Astrocyte (in vitro differentiated cells and primary cell): Measurements from ENCODE around the gene ARVCF. TPM values are rescaled to one million over a fixed set of nuclear protein-coding genes. Genes with fewer than 3 reads are reported as not detected.
A peak's percentile ranks its signal among the peaks of the same experiment; 100 is the strongest.

Experiments used
- DNase-seq: peaks from one replicate; pipeline ENCODE4 v3.0.0-alpha.2; 2010; ENCODE audit warnings: low read depth
- FAIRE-seq: peaks from 2 replicates; lab custom pipeline; 2011; peaks lifted over from hg19 to GRCh38; lab: Jason Lieb, UNC
- H2AFZ ChIP-seq: 2 replicates; pipeline ENCODE4 v1.6.0; 2012; ENCODE audit warnings: low read depth, low read length, inconsistent platforms
- H3K27ac ChIP-seq: 2 replicates; pipeline ENCODE4 v1.5.1; 2011; ENCODE audit warnings: low read depth, low read length, inconsistent platforms
- H3K27me3 ChIP-seq: 2 replicates; pipeline ENCODE4 v1.6.0; 2011; ENCODE audit warnings: low read length, inconsistent platforms; ENCODE audit not compliant: insufficient read depth
- H3K36me3 ChIP-seq: 2 replicates; pipeline ENCODE4 v1.5.1; 2011; ENCODE audit warnings: low read length, inconsistent platforms; ENCODE audit not compliant: insufficient read depth
- H3K4me1 ChIP-seq: 2 replicates; pipeline ENCODE4 v1.5.1; 2011; ENCODE audit warnings: low read length, inconsistent platforms; ENCODE audit not compliant: insufficient read depth
- H3K4me2 ChIP-seq: 2 replicates; pipeline ENCODE4 v1.6.0; 2012; ENCODE audit warnings: low read length, inconsistent platforms
- H3K4me3 ChIP-seq: 2 replicates; pipeline ENCODE4 v1.5.1; 2011; ENCODE audit warnings: low read depth, mild to moderate bottlenecking, low read length, inconsistent platforms; ENCODE audit not compliant: insufficient read depth
- H3K79me2 ChIP-seq: 2 replicates; pipeline ENCODE4 v1.6.0; 2012; ENCODE audit warnings: mild to moderate bottlenecking, low read length, inconsistent platforms; ENCODE audit not compliant: insufficient read depth
- H3K9ac ChIP-seq: 2 replicates; pipeline ENCODE4 v1.6.0; 2012; ENCODE audit warnings: mild to moderate bottlenecking, low read length, inconsistent platforms
- H3K9me3 ChIP-seq: 2 replicates; pipeline ENCODE4 v1.5.1; 2012; ENCODE audit warnings: low read depth, mild to moderate bottlenecking, low read length, inconsistent platforms; ENCODE audit not compliant: insufficient read depth
- H4K20me1 ChIP-seq: 2 replicates; pipeline ENCODE4 v1.6.0; 2012; ENCODE audit warnings: low read length, inconsistent platforms; ENCODE audit not compliant: insufficient read depth
- H3K27ac Mint-ChIP-seq: one replicate; pipeline ENCODE4 v1.8.0; 2021; ENCODE audit warnings: mild to moderate bottlenecking, mixed read lengths; ENCODE audit not compliant: unreplicated experiment
- H3K27me3 Mint-ChIP-seq: one replicate; pipeline ENCODE4 v1.8.0; 2021; ENCODE audit warnings: low read depth, mixed read lengths; ENCODE audit not compliant: unreplicated experiment
- H3K36me3 Mint-ChIP-seq: one replicate; pipeline ENCODE4 v1.8.0; 2021; ENCODE audit warnings: low read depth, mixed read lengths; ENCODE audit not compliant: unreplicated experiment
- H3K4me1 Mint-ChIP-seq: one replicate; pipeline ENCODE4 v1.8.0; 2021; ENCODE audit warnings: low read depth, mixed read lengths; ENCODE audit not compliant: unreplicated experiment
- H3K4me3 Mint-ChIP-seq: one replicate; pipeline ENCODE4 v1.8.0; 2021; ENCODE audit warnings: mild to moderate bottlenecking, moderate library complexity, mixed read lengths; ENCODE audit not compliant: unreplicated experiment
- H3K9me3 Mint-ChIP-seq: one replicate; pipeline ENCODE4 v1.8.0; 2021; ENCODE audit warnings: mild to moderate bottlenecking, mixed read lengths; ENCODE audit not compliant: unreplicated experiment
- CTCF ChIP-seq: IDR thresholded peaks from 2 replicates; pipeline ENCODE4 v1.5.1; 2011; ENCODE audit warnings: low read depth, mild to moderate bottlenecking, inconsistent platforms, low read length, moderate library complexity; ENCODE audit not compliant: insufficient read depth
- EZH2 ChIP-seq: IDR thresholded peaks from 2 replicates; pipeline ENCODE4 v1.6.1; 2012; ENCODE audit warnings: mild to moderate bottlenecking, low read length, inconsistent platforms; ENCODE audit not compliant: insufficient read depth
- total RNA-seq: library from RNA; stranded (reverse); gene quantifications from 2 replicates; pipeline ENCODE4 v1.2.1, GENCODE V29; 2021

ARVCF gene
- total RNA-seq, 1 donor from 2014 or later: 17.9 TPM

GRCh38 chr22:19940536-19941364, 75.9 kb downstream of the ARVCF start:
- Mint-ChIP-seq H3K9me3 (peaks cover 13% of the 10 kb centered on the region), H3K4me1 (peaks cover 22% of the 10 kb centered on the region), H3K36me3 (peaks cover 15% of the 10 kb centered on the region), H3K27ac (peak overlapping the region; percentile 87), H3K27me3 (no peaks in the 10 kb centered on the region), H3K4me3 (peak overlapping the region; percentile 86)
- Histone ChIP-seq H3K4me1 (peaks cover 29% of the 10 kb centered on the region), H3K27ac (peak overlapping the region; percentile 98), H3K79me2 (peaks cover 43% of the 10 kb centered on the region), H3K27me3 (no peaks in the 10 kb centered on the region), H3K9ac (peak overlapping the region; percentile 92), H2AFZ (peak overlapping the region; percentile 70), H3K9me3 (no peaks in the 10 kb centered on the region), H3K4me3 (peak overlapping the region; percentile 70), H4K20me1 (no peaks in the 10 kb centered on the region), H3K4me2 (peak overlapping the region; percentile 90), H3K36me3 (no peaks in the 10 kb centered on the region)
- no peak for TF ChIP-seq CTCF
- TF ChIP-seq EZH2: no peak
- DNase-seq (no peak), FAIRE-seq (no peak)

- H3K27me3 Mint-ChIP-seq: no peaks in the 10 kb centered on the region
- Histone ChIP-seq H3K4me1 (peaks cover 16% of the 10 kb centered on the region), H3K9ac (no peak overlapping the region), H3K27ac (no peak overlapping the region), H3K36me3 (no peaks in the 10 kb centered on the region), H3K27me3 (no peaks in the 10 kb centered on the region), H3K9me3 (no peaks in the 10 kb centered on the region), H4K20me1 (no peaks in the 10 kb centered on the region), H2AFZ (no peak overlapping the region), H3K4me3 (no peak overlapping the region), H3K4me2 (no peak overlapping the region), H3K79me2 (peaks cover 23% of the 10 kb centered on the region)
- H3K4me3 Mint-ChIP-seq: no peak overlapping the region
- FAIRE-seq: no peak
- no peak overlapping the region for H3K27ac Mint-ChIP-seq
- TF ChIP-seq EZH2 (no peak), CTCF (no peak)
- peaks cover 19% of the 10 kb centered on the region for H3K9me3 Mint-ChIP-seq
- peaks cover 13% of the 10 kb centered on the region for H3K4me1 Mint-ChIP-seq
- peaks cover 19% of the 10 kb centered on the region for H3K36me3 Mint-ChIP-seq
- DNase-seq: peak; percentile 27
These were observed 78.8 kb downstream of the ARVCF start for GRCh38 chr22:19937616-19938473.
